ENCODE results near the gene CPT1B. TPM values are rescaled to one million over a fixed set of nuclear protein-coding genes. Genes with fewer than 3 reads are reported as not detected.

The CPT1B gene
- total and polyA plus RNA-seq, 7 donors: 1.4 to 22.6 (median 5.0) TPM

GRCh38 chr22:50528682-50529415, 49.4 kb downstream of the CPT1B start:
- intact Hi-C loops (cut with DNase I): loop anchor here (5.0 kb wide), 3 partner anchors 33 to 282 kb away; partner anchors contain the start of genes ARSA, SYCE3 and TUBGCP6
- DNase-seq: no peak
- WGBS, 2 donors: 69 to 73% methylated on average over 15 of the region's 15 CpGs

GRCh38 chr22:50527921-50528681, 50.1 kb downstream of the CPT1B start:
- Histone ChIP-seq H3K27me3 (peaks cover 33 to 45% (median 39%) of the 10 kb centered on the region in 3 donors), H3K4me1 (peaks cover 0 to 80% (median 59%) of the 10 kb centered on the region in 4 donors), H3K36me3 (peaks cover 4 to 11% (median 9%) of the 10 kb centered on the region in 4 donors), H3K4me3 (peak overlapping the region in 1 of 4 donors; percentile 54), H3K27ac (peak overlapping the region in 2 of 4 donors; percentile 83 to 92), H3K9me3 (no peaks in the 10 kb centered on the region)
- intact Hi-C loops (cut with DNase I): loop anchor here (5.0 kb wide), 3 partner anchors 34 to 281 kb away; partner anchors contain the start of genes ARSA, SYCE3 and TUBGCP6
- no peak for TF ChIP-seq CTCF (IDR thresholded peaks at IDR 0.05)
- TF ChIP-seq POLR2AphosphoS5 (IDR thresholded peaks at IDR 0.05): no peak
- TF ChIP-seq EP300 (IDR thresholded peaks at IDR 0.05): no peak
- no peak for TF ChIP-seq POLR2A (IDR thresholded peaks at IDR 0.05)
- WGBS, 2 donors: 87 to 91% methylated on average over 18 of the region's 18 CpGs
- DNase-seq: no peak

More at GRCh38 chr22:50528682-50529415, 49.4 kb downstream of the CPT1B start:
- no peaks in the 10 kb centered on the region for H3K9me3 ChIP-seq
- H3K36me3 ChIP-seq: peaks cover 0 to 4% (median 2%) of the 10 kb centered on the region in 4 donors
- H3K4me1 ChIP-seq: peaks cover 0 to 74% (median 59%) of the 10 kb centered on the region in 4 donors
- peak overlapping the region; percentile 73 to 93 (median 81) for H3K27ac ChIP-seq
- TF ChIP-seq POLR2AphosphoS5 (IDR thresholded peaks at IDR 0.05) (no peak), CTCF (IDR thresholded peaks at IDR 0.05) (no peak), EP300 (IDR thresholded peaks at IDR 0.05) (no peak), POLR2A (IDR thresholded peaks at IDR 0.05) (no peak)
- peaks cover 33 to 52% (median 46%) of the 10 kb centered on the region in 3 donors for H3K27me3 ChIP-seq
- H3K4me3 ChIP-seq: peak overlapping the region; percentile 24 to 54 (median 50)

- Histone ChIP-seq H3K4me3 (peak overlapping the region; percentile 48 to 81 (median 74)), H3K27me3 (peaks cover 25 to 35% (median 32%) of the 10 kb centered on the region in 3 donors), H3K36me3 (peaks cover 14 to 21% (median 18%) of the 10 kb centered on the region in 4 donors), H3K4me1 (peaks cover 0 to 74% (median 55%) of the 10 kb centered on the region in 4 donors), H3K9me3 (no peaks in the 10 kb centered on the region), H3K27ac (peak overlapping the region; percentile 92 to 94 (median 94))
- DNase-seq: peak; percentile 82
- WGBS, 2 donors: 50 to 54% methylated on average over 29 of the region's 29 CpGs
- intact Hi-C loops (cut with DNase I): loop anchor here (5.0 kb wide), 3 partner anchors 35 to 280 kb away; partner anchors contain the start of genes ARSA, SYCE3 and TUBGCP6
- peak in 2 of 4 donors; percentile 11 to 20 for TF ChIP-seq POLR2AphosphoS5 (IDR thresholded peaks at IDR 0.05)
- no peak for TF ChIP-seq CTCF (IDR thresholded peaks at IDR 0.05)
These were observed 51.1 kb downstream of the CPT1B start for GRCh38 chr22:50526834-50527801.

Data from sigmoid colon (tissue), 7 donors.